SK-N-SH treated with all-trans-retinoic acid at 6 μM for 48 hours (cell line): ENCODE measurements around the gene TNS1.

Source experiments
- ARNTL ChIP-seq: fragments of 450-650 bp; formaldehyde crosslinking; IDR thresholded peaks from 2 replicates; pipeline ENCODE4 v1.5.0; 2020; ENCODE audit warnings: low read depth, mild to moderate bottlenecking, moderate library complexity, borderline replicate concordance
- PPARA ChIP-seq: fragments of 250-450 bp; sonication (Bioruptor Pico); IDR thresholded peaks from 2 replicates; pipeline ENCODE4 v1.5.0; 2020; ENCODE audit warnings: mild to moderate bottlenecking, borderline replicate concordance
- ZFP3 ChIP-seq: fragments of 250-450 bp; sonication (Bioruptor Pico); IDR thresholded peaks from 2 replicates; pipeline ENCODE4 v1.5.0; 2020; ENCODE audit warnings: mild to moderate bottlenecking, moderate library complexity
- ZNF8 ChIP-seq: fragments of 450-650 bp; formaldehyde crosslinking; IDR thresholded peaks from 2 replicates; pipeline ENCODE4 v1.5.0; 2020; ENCODE audit warnings: mild to moderate bottlenecking, moderate library complexity
- TF ChIP-seq, protein P1 (sequence below): fragments of 250-450 bp; sonication (Bioruptor Pico); IDR thresholded peaks from 2 replicates; pipeline ENCODE4 v1.8.0; 2020; ENCODE audit warnings: mild to moderate bottlenecking, moderate library complexity, borderline replicate concordance
- TF ChIP-seq, protein P2 (sequence below): fragments of 250-450 bp; sonication (Bioruptor Pico); IDR thresholded peaks from 2 replicates; pipeline ENCODE4 v1.5.1; 2020; ENCODE audit warnings: low read depth, mild to moderate bottlenecking, moderate library complexity

DNA sequence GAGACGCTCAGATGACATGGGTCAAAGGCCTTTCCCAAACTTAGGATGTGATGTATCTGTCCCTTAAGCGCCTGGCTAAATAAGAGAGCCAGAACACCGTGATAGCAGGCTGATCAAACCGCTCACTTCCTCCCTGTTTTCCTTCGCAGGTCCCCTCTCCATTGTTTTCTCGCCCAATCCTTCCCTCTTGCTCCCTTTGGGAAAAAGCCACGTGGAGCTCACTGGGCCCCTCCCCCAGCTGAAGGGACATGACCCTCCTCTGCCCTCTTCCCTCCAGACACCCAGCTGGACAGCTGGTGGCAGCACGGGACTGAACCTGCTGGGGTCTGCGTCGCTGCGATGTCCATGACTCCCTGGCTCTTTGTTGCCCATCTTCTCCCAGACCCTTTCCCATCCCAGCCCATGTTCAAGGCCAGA is 201.7 kb downstream of the TNS1 start:
- TF ChIP-seq ZFP3 (CRISPR knock-in tag) (no peak), ARNTL (CRISPR knock-in tag) (no peak), PPARA (CRISPR knock-in tag) (no peak), ZNF8 (CRISPR knock-in tag) (no peak)
- TF ChIP-seq, protein P1, sequence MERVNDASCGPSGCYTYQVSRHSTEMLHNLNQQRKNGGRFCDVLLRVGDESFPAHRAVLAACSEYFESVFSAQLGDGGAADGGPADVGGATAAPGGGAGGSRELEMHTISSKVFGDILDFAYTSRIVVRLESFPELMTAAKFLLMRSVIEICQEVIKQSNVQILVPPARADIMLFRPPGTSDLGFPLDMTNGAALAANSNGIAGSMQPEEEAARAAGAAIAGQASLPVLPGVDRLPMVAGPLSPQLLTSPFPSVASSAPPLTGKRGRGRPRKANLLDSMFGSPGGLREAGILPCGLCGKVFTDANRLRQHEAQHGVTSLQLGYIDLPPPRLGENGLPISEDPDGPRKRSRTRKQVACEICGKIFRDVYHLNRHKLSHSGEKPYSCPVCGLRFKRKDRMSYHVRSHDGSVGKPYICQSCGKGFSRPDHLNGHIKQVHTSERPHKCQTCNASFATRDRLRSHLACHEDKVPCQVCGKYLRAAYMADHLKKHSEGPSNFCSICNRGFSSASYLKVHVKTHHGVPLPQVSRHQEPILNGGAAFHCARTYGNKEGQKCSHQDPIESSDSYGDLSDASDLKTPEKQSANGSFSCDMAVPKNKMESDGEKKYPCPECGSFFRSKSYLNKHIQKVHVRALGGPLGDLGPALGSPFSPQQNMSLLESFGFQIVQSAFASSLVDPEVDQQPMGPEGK, result no peak
- TF ChIP-seq, protein P2, sequence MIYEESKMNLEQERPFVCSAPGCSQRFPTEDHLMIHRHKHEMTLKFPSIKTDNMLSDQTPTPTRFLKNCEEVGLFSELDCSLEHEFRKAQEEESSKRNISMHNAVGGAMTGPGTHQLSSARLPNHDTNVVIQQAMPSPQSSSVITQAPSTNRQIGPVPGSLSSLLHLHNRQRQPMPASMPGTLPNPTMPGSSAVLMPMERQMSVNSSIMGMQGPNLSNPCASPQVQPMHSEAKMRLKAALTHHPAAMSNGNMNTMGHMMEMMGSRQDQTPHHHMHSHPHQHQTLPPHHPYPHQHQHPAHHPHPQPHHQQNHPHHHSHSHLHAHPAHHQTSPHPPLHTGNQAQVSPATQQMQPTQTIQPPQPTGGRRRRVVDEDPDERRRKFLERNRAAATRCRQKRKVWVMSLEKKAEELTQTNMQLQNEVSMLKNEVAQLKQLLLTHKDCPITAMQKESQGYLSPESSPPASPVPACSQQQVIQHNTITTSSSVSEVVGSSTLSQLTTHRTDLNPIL (CRISPR knock-in tag), result no peak
